H9 (cell line): ENCODE results near the gene MDFI. TPM values are rescaled to one million over a fixed set of nuclear protein-coding genes. Genes with fewer than 3 reads are reported as not detected.

Source experiments
- DNase-seq: peaks from one replicate; pipeline ENCODE4 v3.0.0-alpha.2; 2017
- H2AFZ ChIP-seq: one replicate; pipeline ENCODE4 v1.6.1; 2013; ENCODE audit warnings: mild to moderate bottlenecking, low read length, control low read depth, moderate library complexity
- H2AK5ac ChIP-seq: 2 replicates; pipeline ENCODE4 v1.6.1; 2013; ENCODE audit warnings: low read length, control low read depth, mixed read lengths; ENCODE audit not compliant: insufficient read length
- H2BK120ac ChIP-seq: one replicate; pipeline ENCODE4 v1.6.1; 2013; ENCODE audit warnings: low read depth, mild to moderate bottlenecking, low read length, control low read depth, inconsistent platforms; ENCODE audit not compliant: poor library complexity, severe bottlenecking
- H2BK12ac ChIP-seq: 2 replicates; pipeline ENCODE4 v1.6.1; 2013; ENCODE audit warnings: low read length, control low read depth, mixed read lengths, low read depth; ENCODE audit not compliant: insufficient read length
- H2BK15ac ChIP-seq: 2 replicates; pipeline ENCODE4 v1.6.1; 2013; ENCODE audit warnings: low read depth, low read length, control low read depth
- H2BK20ac ChIP-seq: one replicate; pipeline ENCODE4 v1.6.1; 2013; ENCODE audit warnings: low read depth, mild to moderate bottlenecking, low read length, control low read depth, inconsistent platforms; ENCODE audit not compliant: poor library complexity, severe bottlenecking
- H2BK5ac ChIP-seq: 2 replicates; pipeline ENCODE4 v1.6.1; 2013; ENCODE audit warnings: low read length, control low read depth, mixed read lengths; ENCODE audit not compliant: insufficient read length
- H3K14ac ChIP-seq: 2 replicates; pipeline ENCODE4 v1.6.1; 2013; ENCODE audit warnings: low read length, control low read depth; ENCODE audit not compliant: insufficient read depth
- H3K18ac ChIP-seq: 2 replicates; pipeline ENCODE4 v1.6.1; 2013; ENCODE audit warnings: low read depth, mild to moderate bottlenecking, mixed read lengths, low read length, control low read depth; ENCODE audit not compliant: insufficient read length
- H3K23ac ChIP-seq: 2 replicates; pipeline ENCODE4 v1.6.1; 2013; ENCODE audit warnings: low read length, control low read depth, mixed read lengths, low read depth; ENCODE audit not compliant: insufficient read length
- H3K23me2 ChIP-seq: 2 replicates; pipeline ENCODE4 v1.6.1; 2013; ENCODE audit warnings: low read depth, mild to moderate bottlenecking, mixed read lengths, low read length, control low read depth; ENCODE audit not compliant: insufficient read length, poor library complexity, severe bottlenecking
- H3K27ac ChIP-seq: 2 replicates; pipeline ENCODE4 v1.5.1; 2013; ENCODE audit warnings: low read length, control low read depth, mixed read lengths, low read depth; ENCODE audit not compliant: insufficient read length
- H3K27me3 ChIP-seq: 2 replicates; pipeline ENCODE4 v1.6.1; 2013; ENCODE audit warnings: low read length, control low read depth, inconsistent platforms; ENCODE audit not compliant: insufficient read depth
- H3K4ac ChIP-seq: 2 replicates; pipeline ENCODE4 v1.6.1; 2013; ENCODE audit warnings: low read depth, mild to moderate bottlenecking, control low read depth, inconsistent platforms, low read length, moderate library complexity
- H3K4me1 ChIP-seq: 2 replicates; pipeline ENCODE4 v1.6.1; 2013; ENCODE audit warnings: low read length, control low read depth, inconsistent platforms; ENCODE audit not compliant: insufficient read depth
- H3K4me2 ChIP-seq: 2 replicates; pipeline ENCODE4 v1.6.1; 2013; ENCODE audit warnings: low read length, control low read depth, mixed read lengths; ENCODE audit not compliant: insufficient read length, insufficient read depth
- H3K56ac ChIP-seq: 2 replicates; pipeline ENCODE4 v1.6.1; 2013; ENCODE audit warnings: low read depth, mild to moderate bottlenecking, mixed read lengths, low read length, control low read depth; ENCODE audit not compliant: insufficient read length
- H3K79me1 ChIP-seq: 2 replicates; pipeline ENCODE4 v1.6.1; 2013; ENCODE audit warnings: low read depth, mild to moderate bottlenecking, moderate library complexity, low read length, control low read depth, inconsistent platforms; ENCODE audit not compliant: insufficient read depth, poor library complexity, severe bottlenecking
- H3K79me2 ChIP-seq: 2 replicates; pipeline ENCODE4 v1.6.1; 2013; ENCODE audit warnings: low read length, control low read depth, inconsistent platforms; ENCODE audit not compliant: insufficient read depth
- H3K9ac ChIP-seq: 2 replicates; pipeline ENCODE4 v1.6.1; 2013; ENCODE audit warnings: low read length, control low read depth, mixed read lengths; ENCODE audit not compliant: insufficient read length; ENCODE audit errors: extremely low read depth
- H3K9me3 ChIP-seq: one replicate; pipeline ENCODE4 v1.6.1; 2013; ENCODE audit warnings: low read depth, low read length, inconsistent platforms; ENCODE audit not compliant: control insufficient read depth
- H3T11ph ChIP-seq: one replicate; pipeline ENCODE4 v1.6.1; 2013; ENCODE audit warnings: mild to moderate bottlenecking, low read length, control low read depth, inconsistent platforms
- H4K20me1 ChIP-seq: one replicate; pipeline ENCODE4 v1.6.1; 2013; ENCODE audit not compliant: control insufficient read depth, insufficient read length, insufficient read depth
- H4K5ac ChIP-seq: 2 replicates; pipeline ENCODE4 v1.6.1; 2013; ENCODE audit warnings: low read depth, mild to moderate bottlenecking, mixed read lengths, low read length, control low read depth; ENCODE audit not compliant: insufficient read length
- H4K8ac ChIP-seq: replicated peaks from 2 replicates; pipeline ENCODE4 v1.6.1; 2013; ENCODE audit warnings: low read length, control low read depth, mixed read lengths, low read depth; ENCODE audit not compliant: insufficient read length
- H4K91ac ChIP-seq: 2 replicates; pipeline ENCODE4 v1.6.1; 2013; ENCODE audit warnings: low read depth, mild to moderate bottlenecking, moderate library complexity, mixed read lengths, low read length, control low read depth; ENCODE audit not compliant: insufficient read length
- H3K27ac Mint-ChIP-seq, 3 experiments: 2 replicates in 2 of 3; 3 replicates in 1 of 3; pipeline ENCODE4 v1.8.0; 2020 to 2021; ENCODE audit warnings: mixed read lengths in 3 of 3, mild to moderate bottlenecking in 1 of 3, moderate library complexity in 1 of 3
- H3K27me3 Mint-ChIP-seq: 2 replicates; pipeline ENCODE4 v1.8.0; 2021; ENCODE audit warnings: low read depth, mild to moderate bottlenecking, moderate library complexity, mixed read lengths
- H3K36me3 Mint-ChIP-seq, 3 experiments: 2 replicates in 2 of 3; 3 replicates in 1 of 3; pipeline ENCODE4 v1.8.0; 2020 to 2021; ENCODE audit warnings: low read depth in 3 of 3, mixed read lengths in 3 of 3; ENCODE audit not compliant: insufficient read depth in 1 of 3
- H3K4me1 Mint-ChIP-seq, 2 experiments: 2 replicates each; pipeline ENCODE4 v1.8.0; 2020; ENCODE audit warnings: mixed read lengths in 2 of 2
- H3K4me3 Mint-ChIP-seq, 2 experiments: 2 replicates in 1 of 2; 3 replicates in 1 of 2; pipeline ENCODE4 v1.8.0; 2020 to 2021; ENCODE audit warnings: mild to moderate bottlenecking in 2 of 2, mixed read lengths in 2 of 2, moderate library complexity in 1 of 2
- H3K9me3 Mint-ChIP-seq, 2 experiments: 2 replicates in 1 of 2; 3 replicates in 1 of 2; pipeline ENCODE4 v1.8.0; 2020; ENCODE audit warnings: mild to moderate bottlenecking in 2 of 2, mixed read lengths in 2 of 2, moderate library complexity in 1 of 2
- CTCF ChIP-seq: fragments of 200-600 bp; sonication (generic); conservative IDR thresholded peaks from 3 replicates; pipeline ENCODE4 v1.8.0; 2021; ENCODE audit warnings: antibody characterized with exemption, mild to moderate bottlenecking
- WGBS: extraction: QIAGEN DNeasy Blood & Tissue Kit; methylation state at CpG from one replicate; pipeline ENCODE4 v1.1.7; 2013; ENCODE audit warnings: missing lambda C conversion rate, low lambda C conversion rate, mixed read lengths; ENCODE audit not compliant: insufficient read length; ENCODE audit errors: extremely low coverage; 5-methylcytosine and 5-hydroxymethylcytosine counted together
- total RNA-seq: library from RNA; stranded (reverse); gene quantifications from 2 replicates; pipeline ENCODE4 v1.2.1, GENCODE V29; 2021

MDFI gene
- total RNA-seq, 1 experiment from 2014 or later, result 45.0 TPM

GRCh38 chr6:41589223-41589622 is 49.0 kb upstream of the MDFI start:
- H3K27ac ChIP-seq, result no peak overlapping the region
- H3K18ac ChIP-seq, result no peak overlapping the region
- no peak overlapping the region for H3K9ac ChIP-seq
- peaks cover 2% of the 10 kb centered on the region; the same call in 1 of the 2 replicates for H3K4me1 ChIP-seq
- no peak overlapping the region for H2BK5ac ChIP-seq
- no peak overlapping the region for H2AK5ac ChIP-seq
- no CpG with 5 or more reads among the region's 4 CpGs for WGBS
- no peak overlapping the region for H3T11ph ChIP-seq
- Mint-ChIP-seq H3K27ac (no peak overlapping the region), H3K4me3 (no peak overlapping the region), H3K36me3 (peaks cover 5 to 23% (median 21%) of the 10 kb centered on the region in 3 experiments; a peak in 6 of 7 replicates), H3K9me3 (no peaks in the 10 kb centered on the region), H3K27me3 (peaks cover 25% of the 10 kb centered on the region), H3K4me1 (peaks cover 27 to 48% of the 10 kb centered on the region in 2 experiments)
- no peak overlapping the region for H2BK120ac ChIP-seq
- H2BK12ac ChIP-seq, result no peak overlapping the region
- no peaks in the 10 kb centered on the region for H4K20me1 ChIP-seq
- H3K4me2 ChIP-seq, result no peak overlapping the region
- H3K79me2 ChIP-seq, result no peaks in the 10 kb centered on the region
- no peak for TF ChIP-seq CTCF
- no peak overlapping the region for H4K91ac ChIP-seq
- H3K27me3 ChIP-seq, result no peaks in the 10 kb centered on the region
- no peak for DNase-seq
- H3K14ac ChIP-seq, result no peak overlapping the region
- H3K23me2 ChIP-seq, result no peaks in the 10 kb centered on the region
- no peak overlapping the region for H3K56ac ChIP-seq
- no peaks in the 10 kb centered on the region for H3K79me1 ChIP-seq
- no peak overlapping the region for H2BK20ac ChIP-seq
- H4K8ac ChIP-seq, result no peak overlapping the region
- no peak overlapping the region for H3K23ac ChIP-seq
- no peak overlapping the region for H2BK15ac ChIP-seq
- no peak overlapping the region for H2AFZ ChIP-seq
- H3K4ac ChIP-seq, result no peak overlapping the region
- no peak overlapping the region for H4K5ac ChIP-seq
- no peaks in the 10 kb centered on the region for H3K9me3 ChIP-seq
